GM12891 (cell line): ENCODE results near the gene KNL1.
A peak's percentile ranks its signal among the peaks of the same experiment; 100 is the strongest.

Source experiments
- DNase-seq: peaks from one replicate; pipeline ENCODE4 v3.0.0; 2011; ENCODE audit warnings: low spot score; ENCODE audit not compliant: insufficient read length
- FAIRE-seq: peaks from 2 replicates; lab custom pipeline; 2011; peaks lifted over from hg19 to GRCh38; lab: Jason Lieb, UNC
- PAX5 ChIP-seq: IDR thresholded peaks from 2 replicates; pipeline ENCODE4 v1.6.1; 2011; ENCODE audit warnings: low read length, moderate library complexity, mild to moderate bottlenecking; ENCODE audit not compliant: insufficient read depth, severe bottlenecking
- POLR2A ChIP-seq: IDR thresholded peaks from 2 replicates; pipeline ENCODE4 v1.6.1; 2011; ENCODE audit warnings: low read depth, low read length, control low read depth
- POLR2AphosphoS5 ChIP-seq: IDR thresholded peaks from 2 replicates; pipeline ENCODE4 v1.6.1; 2011; ENCODE audit warnings: low read depth, low read length, control low read depth
- POU2F2 ChIP-seq: IDR thresholded peaks from 2 replicates; pipeline ENCODE4 v1.6.1; 2011; ENCODE audit warnings: low read depth, mild to moderate bottlenecking, control low read depth, low read length, moderate library complexity
- SPI1 ChIP-seq: IDR thresholded peaks from 2 replicates; pipeline ENCODE4 v1.6.1; 2011; ENCODE audit warnings: low read depth, low read length, control low read depth
- TAF1 ChIP-seq: IDR thresholded peaks from 2 replicates; pipeline ENCODE4 v1.6.1; 2011; ENCODE audit warnings: low read depth, low read length, control low read depth

KNL1 gene

GRCh38 chr15:40688932-40689799 lies 95.1 kb downstream of the KNL1 start:
- TF ChIP-seq TAF1 (no peak), POU2F2 (no peak), POLR2A (no peak), PAX5 (no peak), POLR2AphosphoS5 (no peak), SPI1 (no peak)
- no peak for FAIRE-seq
- DNase-seq: no peak

- TF ChIP-seq PAX5: no peak
- no peak for TF ChIP-seq POU2F2
- no peak for TF ChIP-seq TAF1
- TF ChIP-seq SPI1: no peak
- no peak for TF ChIP-seq POLR2A
- TF ChIP-seq POLR2AphosphoS5: no peak
- DNase-seq: no peak
- no peak for FAIRE-seq
Observed at GRCh38 chr15:40691737-40692136, 97.7 kb downstream of the KNL1 start.

GRCh38 chr15:40693904-40694687 lies 100.0 kb downstream of the KNL1 start:
- peak; percentile 57 for FAIRE-seq
- no peak for DNase-seq
- TF ChIP-seq PAX5 (no peak), SPI1 (no peak), POLR2AphosphoS5 (no peak), POU2F2 (peak; percentile 66; the same call in 1 of the 2 replicates), POLR2A (peak; percentile 44; the same call in 1 of the 2 replicates), TAF1 (no peak; the same call in 1 of the 2 replicates)

GRCh38 chr15:40694688-40695468 lies 100.8 kb downstream of the KNL1 start, which contains the start of gene RAD51:
RAD51 (plus strand) TSS chr15:40695174; CDS start chr15:40698759, 3,585 bp downstream.
- FAIRE-seq: peak; percentile 90

GRCh38 chr15:40695469-40695890 lies 101.4 kb downstream of the KNL1 start:
- TF ChIP-seq PAX5: no peak
- TF ChIP-seq TAF1: no peak
- TF ChIP-seq SPI1: no peak
- no peak for TF ChIP-seq POLR2A
- no peak for TF ChIP-seq POU2F2
- TF ChIP-seq POLR2AphosphoS5: no peak
- DNase-seq (no peak), FAIRE-seq (no peak)

More at GRCh38 chr15:40694688-40695468, 100.8 kb downstream of the KNL1 start, which contains the start of gene RAD51:
- TF ChIP-seq TAF1 (peak; percentile 11), SPI1 (peak; percentile 87), PAX5 (peak; percentile 46), POLR2A (peak; percentile 74), POU2F2 (0 out of 2 replicates have a peak, but pooled peaks have one; percentile 29), POLR2AphosphoS5 (peak; percentile 69)
- peak; percentile 88 for DNase-seq

- TF ChIP-seq POLR2A: no peak
- no peak for TF ChIP-seq PAX5
- TF ChIP-seq TAF1: no peak
- TF ChIP-seq SPI1: no peak
- TF ChIP-seq POU2F2: no peak
- no peak for TF ChIP-seq POLR2AphosphoS5
- DNase-seq (no peak), FAIRE-seq (no peak)
Observed at GRCh38 chr15:40696228-40696627, 102.2 kb downstream of the KNL1 start.

- no peak for TF ChIP-seq POLR2AphosphoS5
- no peak for TF ChIP-seq POLR2A
- no peak for TF ChIP-seq PAX5
- no peak for TF ChIP-seq TAF1
- no peak for TF ChIP-seq SPI1
- TF ChIP-seq POU2F2: no peak
- DNase-seq (no peak), FAIRE-seq (no peak)
Observed at GRCh38 chr15:40697916-40698315, 103.9 kb downstream of the KNL1 start.

GRCh38 chr15:40702077-40702476 lies 108.0 kb downstream of the KNL1 start:
- no peak for FAIRE-seq
- TF ChIP-seq TAF1 (no peak), PAX5 (no peak), POLR2AphosphoS5 (no peak), POU2F2 (no peak), SPI1 (no peak), POLR2A (no peak)

More at GRCh38 chr15:40702077-40702476, 108.0 kb downstream of the KNL1 start:
- DNase-seq: no peak
